Vagina (tissue), 2 donors: ENCODE measurements around the gene LMX1B. TPM values are rescaled to one million over a fixed set of nuclear protein-coding genes. Genes with fewer than 3 reads are reported as not detected.

ENCODE experiments used
- DNase-seq, 2 donors: peaks; one replicate each; pipeline ENCODE4 v3.0.0-alpha.2; 2017; ENCODE audit errors: extremely low spot score in 2 of 2
- H3K27ac ChIP-seq: fragments of 200-600 bp; sonication (generic); one replicate; pipeline ENCODE4 v1.5.1; 2019
- H3K27me3 ChIP-seq: fragments of 200-600 bp; sonication (generic); one replicate; pipeline ENCODE4 v1.5.1; 2019
- H3K36me3 ChIP-seq, 2 donors: fragments of 200-600 bp; sonication (generic); one replicate each; pipeline ENCODE4 v1.5.1; 2017 to 2019
- H3K4me1 ChIP-seq: fragments of 200-600 bp; sonication (generic); one replicate; pipeline ENCODE4 v1.5.1; 2019
- H3K4me3 ChIP-seq, 2 donors: fragments of 200-600 bp; sonication (generic); 1 replicate in 1 of 2; 2 replicates in 1 of 2; pipeline ENCODE4 v1.5.1; 2016 to 2019
- H3K9me3 ChIP-seq: fragments of 200-600 bp; sonication (generic); one replicate; pipeline ENCODE4 v1.5.1; 2019
- CTCF ChIP-seq, 3 experiments: fragments of 450-650 bp in 2 of 3; fragments of 200-600 bp in 1 of 3; sonication (generic) in 1 of 3; IDR thresholded peaks; one replicate each; pipeline ENCODE4 v1.5.1; 2017 to 2019; ENCODE audit warnings: antibody characterized with exemption in 3 of 3, mild to moderate bottlenecking in 2 of 3, moderate library complexity in 2 of 3
- POLR2A ChIP-seq, 2 donors: fragments of 450-650 bp; IDR thresholded peaks; one replicate each; pipeline ENCODE4 v1.6.1; 2017; ENCODE audit warnings: antibody characterized with exemption in 2 of 2, mild to moderate bottlenecking in 2 of 2, moderate library complexity in 2 of 2
- POLR2AphosphoS5 ChIP-seq, 2 donors: sonication (generic); formaldehyde crosslinking; IDR thresholded peaks; one replicate each; pipeline ENCODE4 v1.9.0; 2017; ENCODE audit warnings: antibody characterized with exemption in 2 of 2, mild to moderate bottlenecking in 2 of 2, low read depth in 1 of 2; ENCODE audit not compliant: insufficient read depth in 1 of 2
- intact Hi-C: fragments of 100-400 bp; cut with DNase I; formaldehyde crosslinking; loops from one replicate; pipeline ENCODE4 v1.15.1; 2023
- total RNA-seq: library from RNA; depleted of rRNA; stranded (reverse); fragments of >200 nt; gene quantifications from one replicate; pipeline ENCODE4 v1.2.3, GENCODE V29; 2016

The LMX1B gene
- total RNA-seq, 1 donor from 2014 or later = not detected

GRCh38 chr9:126699401-126699881 lies 85.7 kb downstream of the LMX1B start:
- DNase-seq = no peak
- Histone ChIP-seq H3K27me3 (no peaks in the 10 kb centered on the region), H3K36me3 (no peaks in the 10 kb centered on the region), H3K4me3 (no peak overlapping the region), H3K4me1 (peaks cover 2% of the 10 kb centered on the region), H3K27ac (no peak overlapping the region), H3K9me3 (no peaks in the 10 kb centered on the region)
- TF ChIP-seq CTCF (IDR thresholded peaks at IDR 0.05) (no peak), POLR2A (IDR thresholded peaks at IDR 0.05) (no peak), POLR2AphosphoS5 (IDR thresholded peaks at IDR 0.05; ENCODE audit: insufficient read depth in 1 of 2, low read depth in 1 of 2) (no peak)
- intact Hi-C loops = no loop called here

GRCh38 chr9:126700296-126700695 lies 86.6 kb downstream of the LMX1B start:
- no peak overlapping the region for H3K27ac ChIP-seq
- H3K4me3 ChIP-seq = no peak overlapping the region
- H3K4me1 ChIP-seq = peaks cover 10% of the 10 kb centered on the region
- no peaks in the 10 kb centered on the region for H3K27me3 ChIP-seq
- intact Hi-C loops = loop anchor here (5.0 kb wide), 1 partner anchor 82 kb away; no protein-coding TSS in a partner anchor
- no peak for DNase-seq
- no peaks in the 10 kb centered on the region for H3K36me3 ChIP-seq
- no peaks in the 10 kb centered on the region for H3K9me3 ChIP-seq
- TF ChIP-seq CTCF (IDR thresholded peaks at IDR 0.05) (no peak), POLR2AphosphoS5 (IDR thresholded peaks at IDR 0.05; ENCODE audit: insufficient read depth in 1 of 2, low read depth in 1 of 2) (no peak), POLR2A (IDR thresholded peaks at IDR 0.05) (no peak)

- Histone ChIP-seq H3K27me3 (no peaks in the 10 kb centered on the region), H3K4me1 (peaks cover 15% of the 10 kb centered on the region), H3K4me3 (no peak overlapping the region), H3K36me3 (no peaks in the 10 kb centered on the region), H3K27ac (no peak overlapping the region), H3K9me3 (no peaks in the 10 kb centered on the region)
- TF ChIP-seq CTCF (IDR thresholded peaks at IDR 0.05) (no peak), POLR2AphosphoS5 (IDR thresholded peaks at IDR 0.05; ENCODE audit: insufficient read depth in 1 of 2, low read depth in 1 of 2) (no peak), POLR2A (IDR thresholded peaks at IDR 0.05) (no peak)
- intact Hi-C loops = loop anchor here (5.0 kb wide), 1 partner anchor 81 kb away; no protein-coding TSS in a partner anchor
- no peak for DNase-seq
Measured at GRCh38 chr9:126700903-126701812, 87.4 kb downstream of the LMX1B start.

- TF ChIP-seq POLR2A (IDR thresholded peaks at IDR 0.05) = no peak
- Histone ChIP-seq H3K36me3 (no peaks in the 10 kb centered on the region), H3K4me1 (peaks cover 15% of the 10 kb centered on the region), H3K27ac (no peak overlapping the region), H3K9me3 (no peaks in the 10 kb centered on the region), H3K4me3 (no peak overlapping the region), H3K27me3 (no peaks in the 10 kb centered on the region)
- intact Hi-C loops = loop anchor here (5.0 kb wide), 1 partner anchor 81 kb away; no protein-coding TSS in a partner anchor
- no peak for DNase-seq
Measured at GRCh38 chr9:126701813-126702140, 88.0 kb downstream of the LMX1B start.

GRCh38 chr9:126702151-126703001 lies 88.6 kb downstream of the LMX1B start:
- no peaks in the 10 kb centered on the region for H3K27me3 ChIP-seq
- intact Hi-C loops = loop anchor here (5.0 kb wide), 1 partner anchor 80 kb away; no protein-coding TSS in a partner anchor
- H3K4me3 ChIP-seq = no peak overlapping the region
- H3K27ac ChIP-seq = no peak overlapping the region
- TF ChIP-seq POLR2AphosphoS5 (IDR thresholded peaks at IDR 0.05; ENCODE audit: insufficient read depth in 1 of 2, low read depth in 1 of 2) (no peak), CTCF (IDR thresholded peaks at IDR 0.05) (no peak), POLR2A (IDR thresholded peaks at IDR 0.05) (no peak)
- no peaks in the 10 kb centered on the region for H3K9me3 ChIP-seq
- peaks cover 15% of the 10 kb centered on the region for H3K4me1 ChIP-seq
- no peaks in the 10 kb centered on the region for H3K36me3 ChIP-seq
- DNase-seq = no peak
